ENCODE data around the gene APAF1. TPM values are rescaled to one million over a fixed set of nuclear protein-coding genes. Genes with fewer than 3 reads are reported as not detected.
"Not testable (repeated sequence)": the region's sequence is repeated elsewhere in the genome, so short reads cannot be mapped to it uniquely, and the experiment has no call there.

Gene APAF1, protein sequence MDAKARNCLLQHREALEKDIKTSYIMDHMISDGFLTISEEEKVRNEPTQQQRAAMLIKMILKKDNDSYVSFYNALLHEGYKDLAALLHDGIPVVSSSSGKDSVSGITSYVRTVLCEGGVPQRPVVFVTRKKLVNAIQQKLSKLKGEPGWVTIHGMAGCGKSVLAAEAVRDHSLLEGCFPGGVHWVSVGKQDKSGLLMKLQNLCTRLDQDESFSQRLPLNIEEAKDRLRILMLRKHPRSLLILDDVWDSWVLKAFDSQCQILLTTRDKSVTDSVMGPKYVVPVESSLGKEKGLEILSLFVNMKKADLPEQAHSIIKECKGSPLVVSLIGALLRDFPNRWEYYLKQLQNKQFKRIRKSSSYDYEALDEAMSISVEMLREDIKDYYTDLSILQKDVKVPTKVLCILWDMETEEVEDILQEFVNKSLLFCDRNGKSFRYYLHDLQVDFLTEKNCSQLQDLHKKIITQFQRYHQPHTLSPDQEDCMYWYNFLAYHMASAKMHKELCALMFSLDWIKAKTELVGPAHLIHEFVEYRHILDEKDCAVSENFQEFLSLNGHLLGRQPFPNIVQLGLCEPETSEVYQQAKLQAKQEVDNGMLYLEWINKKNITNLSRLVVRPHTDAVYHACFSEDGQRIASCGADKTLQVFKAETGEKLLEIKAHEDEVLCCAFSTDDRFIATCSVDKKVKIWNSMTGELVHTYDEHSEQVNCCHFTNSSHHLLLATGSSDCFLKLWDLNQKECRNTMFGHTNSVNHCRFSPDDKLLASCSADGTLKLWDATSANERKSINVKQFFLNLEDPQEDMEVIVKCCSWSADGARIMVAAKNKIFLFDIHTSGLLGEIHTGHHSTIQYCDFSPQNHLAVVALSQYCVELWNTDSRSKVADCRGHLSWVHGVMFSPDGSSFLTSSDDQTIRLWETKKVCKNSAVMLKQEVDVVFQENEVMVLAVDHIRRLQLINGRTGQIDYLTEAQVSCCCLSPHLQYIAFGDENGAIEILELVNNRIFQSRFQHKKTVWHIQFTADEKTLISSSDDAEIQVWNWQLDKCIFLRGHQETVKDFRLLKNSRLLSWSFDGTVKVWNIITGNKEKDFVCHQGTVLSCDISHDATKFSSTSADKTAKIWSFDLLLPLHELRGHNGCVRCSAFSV (N-terminal part only)
- total RNA-seq (ENCODE audit: insufficient read depth, low replicate concordance), result 41.2 TPM

DNA sequence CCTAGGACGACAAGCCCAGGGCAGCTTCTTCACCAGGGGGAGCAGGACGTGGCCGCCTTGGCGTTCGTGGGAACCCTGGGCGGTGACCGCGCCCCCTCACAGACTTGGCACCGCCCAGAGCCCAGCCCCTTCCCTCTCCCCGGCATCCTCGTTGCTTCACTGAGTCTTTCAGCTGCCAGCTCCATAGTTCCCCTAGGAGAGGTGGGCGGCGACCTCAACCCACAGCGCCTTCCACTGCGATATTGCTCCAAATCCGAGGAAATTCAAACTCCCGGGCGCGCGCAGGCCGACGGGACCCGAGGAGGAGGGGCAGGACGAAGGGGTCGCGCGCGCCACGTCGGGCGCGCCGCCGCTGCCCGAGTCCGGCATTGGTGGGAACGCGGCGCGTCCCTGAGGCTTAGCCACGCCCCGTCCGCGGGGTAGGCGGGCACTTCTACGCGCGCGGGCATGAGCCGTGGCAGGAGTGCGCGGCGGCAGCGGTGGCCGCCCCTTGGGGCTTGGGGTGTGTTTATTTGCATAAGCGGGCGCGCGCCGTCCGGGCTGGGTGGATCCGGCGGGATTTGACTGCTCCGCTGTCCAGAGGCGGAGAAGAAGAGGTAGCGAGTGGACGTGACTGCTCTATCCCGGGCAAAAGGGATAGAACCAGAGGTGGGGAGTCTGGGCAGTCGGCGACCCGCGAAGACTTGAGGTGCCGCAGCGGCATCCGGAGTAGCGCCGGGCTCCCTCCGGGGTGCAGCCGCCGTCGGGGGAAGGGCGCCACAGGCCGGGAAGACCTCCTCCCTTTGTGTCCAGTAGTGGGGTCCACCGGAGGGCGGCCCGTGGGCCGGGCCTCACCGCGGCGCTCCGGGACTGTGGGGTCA is at the start of gene APAF1, which contains the start of gene IKBIP:
TSS of gene APAF1 (plus strand) at position 579 of the 860 bp plus-strand sequence. CDS start 3,070 bp downstream, outside the sequence.
TSS of gene IKBIP (minus strand) at position 77 of the 860 bp plus-strand sequence. CDS start 87 bp downstream, outside the sequence.
- peak; percentile 98 for DNase-seq (ENCODE audit: low spot score)

DNA sequence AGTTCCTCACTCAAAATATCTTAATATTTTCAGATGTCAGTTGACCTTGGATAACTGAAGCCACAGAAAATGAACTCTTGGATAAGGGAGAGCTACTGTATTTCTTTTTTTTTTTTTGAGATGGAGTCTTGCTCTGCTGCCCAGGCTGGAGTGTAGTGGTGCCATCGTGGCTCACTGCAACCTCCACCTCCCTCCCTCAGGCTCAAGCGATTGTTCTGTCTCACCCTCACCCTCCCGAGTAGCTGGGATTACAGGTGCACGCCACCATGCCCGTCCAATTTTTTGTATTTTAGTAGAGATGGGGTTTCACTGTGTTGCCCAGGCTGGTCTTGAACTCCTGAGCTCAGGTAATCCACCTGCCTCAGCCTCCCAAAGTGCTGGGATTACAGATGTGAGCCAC is 47.8 kb upstream of the APAF1 start:
- not testable (repeated sequence) for DNase-seq (ENCODE audit: low spot score)

DNA sequence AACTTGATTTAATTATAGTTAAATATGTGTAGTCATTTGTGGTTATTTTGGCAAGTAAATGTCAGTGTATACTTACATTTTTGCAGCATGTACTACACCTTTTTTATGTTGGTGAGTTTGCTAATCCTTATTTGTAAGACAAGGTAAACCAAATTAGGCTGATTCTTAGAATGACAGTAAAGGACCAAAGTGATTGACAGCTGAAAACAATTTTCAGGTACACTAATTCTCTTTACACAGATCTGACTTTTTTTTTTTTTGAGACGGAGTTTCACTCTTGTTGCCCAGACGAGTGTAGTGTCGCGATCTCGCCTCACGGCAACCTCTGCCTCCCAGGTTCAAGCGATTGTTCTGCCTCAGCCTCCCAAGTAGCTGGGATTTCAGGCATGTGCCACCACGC is 43.2 kb upstream of the APAF1 start:
- no peak for DNase-seq (ENCODE audit: low spot score)

DNA sequence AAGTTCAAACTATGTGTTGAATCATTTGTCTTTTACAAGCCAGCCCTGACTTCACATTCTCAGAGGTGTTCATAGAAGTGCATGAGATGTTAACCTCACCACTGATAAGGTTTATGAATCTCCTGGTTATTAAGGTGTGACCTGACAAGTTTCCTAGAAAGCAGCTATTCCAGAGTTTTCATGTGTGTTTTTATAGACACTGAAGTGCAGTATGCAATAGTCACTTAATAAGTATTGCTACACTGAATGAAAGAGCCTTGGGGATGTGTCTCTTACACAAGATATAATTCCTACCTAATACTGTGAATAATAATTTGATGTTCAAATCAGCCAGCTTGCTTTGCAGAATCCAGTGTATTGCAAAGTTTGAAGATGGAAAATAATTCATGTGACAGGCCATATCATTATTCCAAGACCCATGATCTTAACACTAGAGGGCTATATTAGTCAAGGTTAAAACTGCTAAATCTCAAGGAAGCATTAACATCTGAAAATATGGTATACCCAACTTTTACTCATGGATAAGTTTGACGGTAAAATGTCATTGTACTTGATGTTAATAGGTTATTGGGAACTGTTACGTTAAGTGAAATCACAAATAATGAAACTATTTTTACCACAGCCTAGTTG is 38.6 kb upstream of the APAF1 start:
- DNase-seq (ENCODE audit: low spot score), result no peak

DNA sequence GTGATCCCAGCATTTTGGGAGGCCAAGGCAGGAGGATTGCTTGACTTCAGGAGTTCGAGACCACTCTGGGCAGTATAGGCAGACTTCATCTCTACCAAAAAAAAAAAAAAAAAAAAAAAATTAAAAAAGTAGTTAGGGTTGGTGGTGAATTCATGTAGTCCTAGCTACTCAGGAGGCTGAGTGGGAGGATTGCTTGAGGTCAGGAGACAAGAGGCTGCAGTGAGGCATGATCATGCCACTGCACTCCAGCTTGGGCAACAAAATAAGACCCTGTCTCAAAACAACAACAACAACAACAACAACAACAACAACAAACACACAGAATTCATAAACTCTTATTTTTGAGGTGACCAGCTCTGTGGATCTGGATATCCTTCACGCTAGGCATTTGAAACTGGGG is 34.5 kb upstream of the APAF1 start:
- DNase-seq (ENCODE audit: low spot score), result no peak

DNA sequence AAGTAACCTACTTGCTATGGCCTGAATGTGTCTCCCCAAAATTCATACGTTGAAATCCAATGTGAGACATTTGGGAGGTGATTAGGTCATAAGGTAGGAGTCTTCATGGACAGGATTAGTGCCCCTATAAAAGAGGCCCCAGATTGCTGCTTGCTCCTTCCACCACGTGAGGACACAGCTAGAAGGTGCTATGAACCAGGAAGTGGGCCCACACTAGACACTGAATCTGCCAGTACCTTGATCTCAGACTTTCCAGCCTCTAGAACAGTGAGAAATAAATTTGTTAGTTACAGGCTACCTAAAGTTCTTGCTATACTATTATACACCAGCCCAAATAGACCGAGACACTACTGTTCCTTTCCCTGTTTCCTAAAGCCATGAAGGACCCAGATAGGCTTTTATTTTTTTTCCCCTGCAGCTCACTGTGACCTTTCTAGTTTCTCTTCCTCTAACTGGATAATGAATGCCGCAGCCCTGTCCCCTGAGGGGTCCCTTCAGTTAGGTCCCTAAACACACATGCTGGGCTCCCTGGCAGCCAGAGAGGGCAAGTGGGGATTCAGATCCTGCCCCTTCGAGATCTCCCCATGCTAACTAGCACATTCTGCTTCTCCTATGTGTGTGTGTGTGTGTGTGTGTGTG is 32.3 kb upstream of the APAF1 start:
- no peak for DNase-seq (ENCODE audit: low spot score)

DNA sequence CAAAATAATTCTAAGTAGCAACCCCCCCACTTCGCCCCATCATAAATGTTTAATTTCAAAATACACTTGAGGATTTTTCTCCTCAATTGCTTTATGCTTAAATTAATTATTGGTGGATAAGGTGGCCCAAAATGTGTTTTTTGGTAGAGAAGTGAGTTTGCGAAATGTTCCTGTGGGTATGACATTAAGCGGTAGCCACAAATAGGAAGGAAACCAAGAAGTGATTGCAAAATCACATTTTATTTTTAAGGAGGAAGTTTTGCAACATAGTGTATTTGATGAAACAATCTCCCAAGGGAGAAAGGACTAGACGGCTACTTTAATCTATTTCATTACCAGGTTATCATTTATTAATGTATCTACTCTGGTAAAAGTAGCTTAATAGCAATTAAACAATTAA is 26.1 kb upstream of the APAF1 start:
- peak; percentile 23 for DNase-seq (ENCODE audit: low spot score)

DNA sequence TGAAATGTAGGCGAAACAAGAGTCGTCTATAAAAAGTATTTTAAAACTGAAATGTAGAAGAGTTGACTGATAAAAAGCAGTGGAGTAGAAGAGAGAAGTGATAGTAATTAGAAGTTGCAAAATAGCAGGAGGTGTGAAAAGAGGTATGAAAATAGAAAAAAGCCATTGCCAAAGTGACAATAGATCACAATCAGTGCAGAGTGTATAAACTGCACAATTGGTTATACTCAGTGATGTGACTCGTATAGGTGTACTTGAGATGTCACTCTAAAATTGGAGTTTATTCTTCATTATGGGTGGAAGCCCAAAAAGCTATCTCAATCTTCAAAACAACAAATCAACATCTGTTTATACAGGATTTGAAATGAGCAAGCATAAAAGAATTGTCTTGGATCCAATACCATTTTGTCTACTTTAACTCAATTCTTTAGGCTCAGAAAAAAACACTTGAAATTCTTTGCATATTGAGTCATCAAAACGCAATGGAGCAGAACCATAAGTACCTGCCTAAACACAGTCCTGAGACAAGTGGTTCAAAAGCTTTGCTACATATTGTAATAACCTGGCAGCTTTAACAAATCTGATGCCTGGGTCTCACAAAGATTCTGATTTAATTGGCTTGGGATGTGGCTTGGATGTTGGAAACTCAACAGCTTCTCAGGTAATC is 9.3 kb upstream of the APAF1 start:
- peak; percentile 40 for DNase-seq (ENCODE audit: low spot score)

DNA sequence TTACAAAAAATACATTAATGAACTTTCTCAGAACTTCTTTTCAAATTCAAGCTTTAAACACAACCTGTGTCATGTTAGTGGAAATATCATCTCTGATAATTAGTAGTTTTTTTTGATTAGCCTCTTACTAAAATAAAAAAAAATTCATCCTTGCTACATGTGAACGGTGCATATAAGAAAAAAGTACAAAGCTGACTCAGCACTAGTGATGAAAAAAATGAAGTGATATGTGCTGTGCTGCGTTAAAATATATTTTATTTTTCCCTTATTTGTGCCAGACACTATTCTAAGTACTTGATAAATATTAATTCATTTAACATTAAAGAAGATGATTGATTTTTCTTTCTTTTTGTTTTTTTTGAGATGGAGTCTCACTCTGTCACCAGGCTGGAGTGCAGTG is 8.0 kb upstream of the APAF1 start:
- DNase-seq (ENCODE audit: low spot score), result no peak

DNA sequence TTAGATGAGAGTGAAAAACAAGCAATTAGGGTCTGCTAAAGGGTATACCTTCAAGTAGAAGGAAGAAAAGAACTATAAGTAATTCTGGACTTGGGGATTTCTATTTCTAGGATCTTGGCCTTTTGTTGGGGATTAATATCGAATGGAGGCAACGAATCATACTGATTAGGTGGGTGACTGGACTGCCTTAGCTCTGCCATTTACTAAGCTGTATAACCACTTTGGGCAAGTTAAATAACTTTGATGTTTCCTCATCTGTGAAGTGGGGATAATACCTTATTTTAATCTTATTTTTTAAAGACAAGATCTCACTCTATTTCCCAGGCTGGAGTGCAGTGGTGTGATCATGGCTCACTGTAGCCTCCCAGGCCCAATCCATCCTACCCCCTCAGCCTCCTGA is 7.1 kb upstream of the APAF1 start:
- DNase-seq (ENCODE audit: low spot score), result no peak

DNA sequence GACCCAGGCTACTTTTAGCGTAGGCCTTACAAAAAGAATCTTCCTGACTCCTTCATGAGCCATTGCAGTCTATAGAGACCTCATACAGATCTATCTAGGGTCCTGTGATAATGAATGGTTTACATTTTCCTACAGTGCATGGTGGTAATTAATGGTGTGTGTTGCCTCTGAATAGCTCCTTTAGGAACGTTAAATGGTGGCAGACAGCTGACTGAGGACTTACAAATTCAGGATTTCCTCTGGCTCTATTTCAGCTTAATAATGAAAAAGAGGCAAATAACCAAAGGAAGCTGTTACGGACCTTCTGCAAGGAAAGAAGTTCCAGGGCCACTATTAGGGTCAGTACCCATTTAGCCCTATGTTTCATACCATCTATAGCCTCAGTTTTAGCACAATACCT is 5.6 kb upstream of the APAF1 start:
- DNase-seq (ENCODE audit: low spot score), result no peak

DNA sequence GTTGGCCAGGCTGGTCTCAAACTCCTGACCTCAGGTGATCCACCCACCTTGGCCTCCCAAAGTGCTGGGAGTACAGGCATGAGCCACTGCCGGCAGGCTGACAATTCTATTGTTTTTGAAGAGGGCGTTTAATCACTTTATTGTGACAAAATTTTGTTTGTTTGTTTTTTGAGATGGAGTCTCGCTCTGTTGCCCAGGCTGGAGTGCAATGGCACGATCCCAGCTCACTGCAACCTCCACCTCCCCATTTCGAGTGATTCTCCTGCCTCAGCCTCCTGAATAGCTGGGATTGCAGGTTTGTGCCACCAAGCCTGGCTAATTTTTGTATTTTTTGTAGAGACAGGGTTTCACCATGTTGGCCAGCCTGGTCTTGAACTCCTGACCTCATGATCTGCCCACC is 2.3 kb upstream of the APAF1 start:
- not testable (repeated sequence) for DNase-seq (ENCODE audit: low spot score)

DNA sequence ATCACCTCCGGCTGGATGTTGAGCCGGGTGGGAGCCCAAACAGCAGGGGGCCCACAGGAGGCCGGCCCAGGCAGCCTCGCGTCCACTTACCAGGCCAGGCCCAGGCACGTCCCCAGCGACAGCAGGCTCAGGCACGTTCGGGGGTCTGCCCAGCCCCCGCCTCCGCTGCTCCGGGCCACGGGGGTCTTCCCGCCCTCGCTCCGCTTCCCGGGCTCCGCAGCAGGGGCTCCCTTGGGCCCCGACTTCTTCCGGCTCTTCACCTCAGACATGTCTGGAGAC is 718 bp upstream of the APAF1 start:
- no peak for DNase-seq (ENCODE audit: low spot score)

DNA sequence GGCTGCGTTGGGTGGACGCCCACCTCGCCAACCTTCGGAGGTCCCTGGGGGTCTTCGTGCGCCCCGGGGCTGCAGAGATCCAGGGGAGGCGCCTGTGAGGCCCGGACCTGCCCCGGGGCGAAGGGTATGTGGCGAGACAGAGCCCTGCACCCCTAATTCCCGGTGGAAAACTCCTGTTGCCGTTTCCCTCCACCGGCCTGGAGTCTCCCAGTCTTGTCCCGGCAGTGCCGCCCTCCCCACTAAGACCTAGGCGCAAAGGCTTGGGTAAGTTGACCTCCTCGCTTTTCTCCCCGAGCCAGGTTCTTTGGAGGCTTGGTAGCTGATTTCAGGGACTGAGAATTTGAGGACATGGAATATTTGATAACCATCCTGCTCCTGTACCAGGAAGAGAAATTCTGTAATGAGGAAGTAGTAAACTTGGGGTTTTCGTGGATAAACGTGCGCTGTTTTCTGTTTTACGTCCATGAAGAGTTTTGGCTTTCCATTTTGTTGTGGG is 530 bp downstream of the APAF1 start:
- peak; percentile 39 for DNase-seq (ENCODE audit: low spot score)

DNA sequence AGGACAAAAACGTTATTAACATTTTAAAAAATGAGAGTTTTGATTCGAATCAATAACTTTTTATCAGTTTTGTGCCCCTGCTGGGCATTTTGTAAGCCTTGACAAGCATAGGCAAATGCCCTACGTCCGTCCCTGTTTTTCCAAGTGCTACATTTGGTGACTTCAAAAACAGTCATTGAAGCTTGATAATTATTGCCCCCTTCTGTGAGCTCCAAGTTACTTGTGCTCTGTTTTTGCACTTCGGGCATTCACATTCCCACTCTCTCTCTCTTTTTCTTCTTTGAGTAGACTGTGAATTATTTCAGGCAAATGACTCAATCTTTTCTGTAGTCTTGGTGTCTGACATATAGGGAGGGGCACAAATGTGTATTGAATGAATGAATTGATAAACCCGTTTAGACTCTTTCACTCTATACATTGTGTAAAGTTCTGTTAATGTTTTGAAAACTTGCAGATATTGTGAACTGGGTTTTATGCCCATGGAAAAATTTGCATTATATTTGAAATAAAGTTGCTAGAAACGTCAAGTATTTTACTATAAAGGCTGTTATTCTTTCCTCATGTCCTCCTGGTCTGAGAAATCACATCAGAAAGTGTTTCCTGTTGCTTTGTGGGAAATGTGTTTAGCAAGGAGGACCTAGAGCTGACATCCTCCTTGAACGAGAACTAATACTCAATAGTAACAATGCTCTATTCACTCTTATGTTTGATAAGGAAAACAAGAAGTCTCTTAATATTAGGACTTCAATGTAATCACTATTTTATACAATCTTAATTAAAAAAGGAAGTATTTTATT is 1.4 kb downstream of the APAF1 start:
- DNase-seq (ENCODE audit: low spot score), result peak; percentile 14

DNA sequence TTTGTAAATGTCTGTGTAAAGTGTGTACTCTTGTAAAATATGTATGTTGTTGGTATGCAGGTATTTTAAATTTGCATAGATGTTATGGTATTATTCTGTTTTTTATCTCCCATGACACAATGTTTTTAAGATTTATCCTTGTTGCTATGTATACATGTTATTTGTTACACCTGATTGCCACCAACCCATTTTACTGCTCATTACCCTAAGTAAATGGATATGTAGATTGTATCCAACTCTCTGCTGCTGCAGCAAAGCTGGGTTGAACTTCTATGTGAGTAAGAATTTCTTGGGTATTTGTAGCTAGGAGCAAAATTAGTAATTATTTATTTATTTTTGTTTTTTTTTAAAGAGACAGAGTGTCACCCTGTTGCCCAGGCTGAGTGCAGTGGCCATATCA is 6.2 kb downstream of the APAF1 start:
- DNase-seq (ENCODE audit: low spot score), result no peak

DNA sequence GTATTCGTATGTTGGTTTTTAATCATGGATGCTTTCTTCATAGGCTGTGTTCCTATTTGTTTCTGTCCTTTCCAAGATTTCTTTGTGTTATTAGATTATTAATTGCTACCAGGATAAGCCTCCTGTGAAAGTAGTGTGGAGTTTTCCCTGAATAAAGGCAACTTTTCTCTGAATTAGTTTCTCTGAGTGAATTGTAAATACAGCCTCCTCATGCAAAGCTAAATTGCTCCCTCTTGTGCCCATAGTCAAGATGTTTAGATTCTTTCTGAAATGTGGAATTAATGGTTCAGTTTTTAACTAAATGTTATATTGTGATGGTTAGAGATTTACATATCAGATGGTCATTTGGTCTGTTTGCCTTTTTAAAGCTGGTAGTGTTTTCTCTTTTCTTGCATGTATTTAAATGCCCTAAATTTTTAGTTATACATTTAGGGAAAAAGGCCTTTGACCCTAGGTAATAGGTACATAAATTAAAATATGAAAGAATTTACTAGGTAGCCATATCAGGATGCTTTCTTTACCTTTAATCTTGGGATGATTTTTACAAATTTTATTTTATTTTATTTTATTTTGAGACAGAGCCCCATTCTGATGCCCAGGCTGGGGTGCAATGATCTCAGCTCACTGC is 8.9 kb downstream of the APAF1 start:
- DNase-seq (ENCODE audit: low spot score), result peak; percentile 68

Data from umbilical cord (tissue), 2 donors.